Smooth muscle cell (in vitro differentiated cells): Measurements from ENCODE around the gene INTS11. TPM values are rescaled to one million over a fixed set of nuclear protein-coding genes. Genes with fewer than 3 reads are reported as not detected.

Source experiments
- DNase-seq: peaks from one replicate; lab custom pipeline; 2025; ENCODE audit not compliant: unreplicated experiment; lab: John Stamatoyannopoulos, UW
- H2AFZ ChIP-seq: fragments of 200-600 bp; sonication (generic); 2 replicates; pipeline ENCODE4 v1.6.0; 2016; ENCODE audit warnings: antibody characterized with exemption, low read depth, mild to moderate bottlenecking
- H3F3A ChIP-seq: fragments of 200-600 bp; sonication (generic); 2 replicates; pipeline ENCODE4 v1.6.0; 2017; ENCODE audit warnings: antibody characterized with exemption, low read depth
- H3K27ac ChIP-seq: fragments of 200-600 bp; sonication (generic); 2 replicates; pipeline ENCODE4 v1.5.1; 2016; ENCODE audit warnings: low read depth, mild to moderate bottlenecking
- H3K27me3 ChIP-seq: fragments of 200-600 bp; sonication (generic); 2 replicates; pipeline ENCODE4 v1.6.1; 2016; ENCODE audit warnings: low read depth, mild to moderate bottlenecking
- H3K36me3 ChIP-seq: fragments of 200-600 bp; sonication (generic); 2 replicates; pipeline ENCODE4 v1.5.1; 2016; ENCODE audit warnings: low read depth
- H3K4me1 ChIP-seq: fragments of 200-600 bp; sonication (generic); 2 replicates; pipeline ENCODE4 v1.5.1; 2016; ENCODE audit warnings: low read depth
- H3K4me2 ChIP-seq: fragments of 200-600 bp; sonication (generic); 2 replicates; pipeline ENCODE4 v1.6.0; 2016; ENCODE audit warnings: mild to moderate bottlenecking
- H3K4me3 ChIP-seq: fragments of 200-600 bp; sonication (generic); 2 replicates; pipeline ENCODE4 v1.5.1; 2016; ENCODE audit warnings: mild to moderate bottlenecking
- H3K79me2 ChIP-seq: fragments of 200-600 bp; sonication (generic); 2 replicates; pipeline ENCODE4 v1.6.0; 2016; ENCODE audit warnings: low read depth, mild to moderate bottlenecking
- H3K9ac ChIP-seq: fragments of 200-600 bp; sonication (generic); 2 replicates; pipeline ENCODE4 v1.6.0; 2016; ENCODE audit warnings: low read depth
- H3K9me3 ChIP-seq: fragments of 200-600 bp; sonication (generic); replicated peaks from 2 replicates; pipeline ENCODE4 v1.5.1; 2016; ENCODE audit warnings: low read depth
- H4K20me1 ChIP-seq: fragments of 200-600 bp; sonication (generic); 2 replicates; pipeline ENCODE4 v1.6.0; 2016; ENCODE audit warnings: low read depth
- CTCF ChIP-seq: fragments of 200-600 bp; sonication (generic); IDR thresholded peaks from 2 replicates; pipeline ENCODE4 v1.5.1; 2017; ENCODE audit warnings: borderline replicate concordance, mild to moderate bottlenecking, antibody characterized with exemption; ENCODE audit not compliant: insufficient read depth, poor library complexity, severe bottlenecking
- WGBS: methylation state at CpG from one replicate; pipeline ENCODE4 v1.1.7; 2016; ENCODE audit warnings: low lambda C conversion rate; 5-methylcytosine and 5-hydroxymethylcytosine counted together
- polyA plus RNA-seq: library from polyadenylated mRNA; unstranded; fragments of >200 nt; fragmentation: Nextera tagmentation; extraction: Ambion mirVana; gene quantifications from 2 replicates; pipeline ENCODE4 v1.2.1, GENCODE V29; 2016
- total RNA-seq: library from RNA; depleted of rRNA; stranded (reverse); fragments of >200 nt; gene quantifications from 2 replicates; pipeline ENCODE4 v1.2.3, GENCODE V29; 2014

The INTS11 gene
- total and polyA plus RNA-seq, 2 experiments from 2014 or later: 48.5 to 63.1 TPM

GRCh38 chr1:1304331-1305299 lies 19.8 kb downstream of the INTS11 start:
- Histone ChIP-seq H3K27ac (peak overlapping the region; percentile 75), H3K4me1 (peaks cover 34% of the 10 kb centered on the region), H3K4me2 (peak overlapping the region; percentile 99), H4K20me1 (peaks cover 81% of the 10 kb centered on the region), H3K36me3 (no peaks in the 10 kb centered on the region), H3K79me2 (peaks cover 39% of the 10 kb centered on the region), H3K27me3 (no peaks in the 10 kb centered on the region), H3K9ac (peak overlapping the region; percentile 69), H3F3A (no peaks in the 10 kb centered on the region), H2AFZ (no peak overlapping the region), H3K4me3 (peak overlapping the region; percentile 86), H3K9me3 (no peaks in the 10 kb centered on the region)
- WGBS: 35% methylated on average over 20 of the region's 29 CpGs
- peak; percentile 70 for DNase-seq
- TF ChIP-seq CTCF: no peak

- Histone ChIP-seq H2AFZ (no peak overlapping the region), H4K20me1 (peaks cover 83% of the 10 kb centered on the region), H3K27ac (peak overlapping the region; percentile 75), H3F3A (no peaks in the 10 kb centered on the region), H3K4me3 (no peak overlapping the region), H3K4me2 (peak overlapping the region; percentile 99), H3K27me3 (no peaks in the 10 kb centered on the region), H3K36me3 (no peaks in the 10 kb centered on the region), H3K9ac (no peak overlapping the region), H3K9me3 (no peaks in the 10 kb centered on the region), H3K4me1 (peaks cover 27% of the 10 kb centered on the region), H3K79me2 (peaks cover 32% of the 10 kb centered on the region)
- no peak for TF ChIP-seq CTCF
- WGBS: 89% methylated on average over 13 of the region's 13 CpGs
- no peak for DNase-seq
These were observed 20.7 kb downstream of the INTS11 start for GRCh38 chr1:1303736-1304135.

- Histone ChIP-seq H3K9ac (no peak overlapping the region), H2AFZ (no peak overlapping the region), H3K27ac (no peak overlapping the region), H3K4me1 (peaks cover 27% of the 10 kb centered on the region), H3K4me2 (no peak overlapping the region), H4K20me1 (peaks cover 87% of the 10 kb centered on the region), H3K4me3 (no peak overlapping the region), H3K36me3 (no peaks in the 10 kb centered on the region), H3K27me3 (no peaks in the 10 kb centered on the region), H3K79me2 (peaks cover 32% of the 10 kb centered on the region), H3K9me3 (no peaks in the 10 kb centered on the region), H3F3A (no peaks in the 10 kb centered on the region)
- 86% methylated on average over 30 of the region's 31 CpGs for WGBS
- TF ChIP-seq CTCF: no peak
- no peak for DNase-seq
These were observed 21.4 kb downstream of the INTS11 start for GRCh38 chr1:1302951-1303509.
